HG03196 (cell line): ENCODE measurements around the gene UROD.
"Not testable (repeated sequence)": the region's sequence is repeated elsewhere in the genome, so short reads cannot be mapped to it uniquely, and the experiment has no call there.

ENCODE experiments used
- ATAC-seq: cut with Tn5 transposase; IDR thresholded peaks from one replicate; pipeline ENCODE4 v1.9.1; 2021; ENCODE audit not compliant: unreplicated experiment

UROD gene

DNA sequence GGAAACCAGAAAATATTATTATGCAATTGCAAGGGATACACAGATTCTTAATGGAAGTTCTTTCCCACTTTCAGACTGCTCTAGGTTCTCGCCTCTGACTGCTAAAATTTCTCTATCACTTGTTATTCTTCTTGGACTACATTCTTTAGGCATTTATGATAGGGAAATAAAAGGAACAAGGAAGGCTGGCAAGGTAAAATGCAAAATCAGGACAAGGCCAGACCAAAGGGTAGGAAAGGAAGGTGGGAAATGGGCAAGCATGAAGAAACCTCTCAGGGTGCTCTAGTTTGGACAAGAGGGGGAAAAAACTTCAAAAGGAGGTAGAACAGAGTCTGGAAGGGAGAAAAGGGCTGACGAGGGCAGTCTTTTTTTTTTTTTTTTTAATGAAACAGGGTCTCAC lies 26.2 kb downstream of the UROD start:
- no peak for ATAC-seq

DNA sequence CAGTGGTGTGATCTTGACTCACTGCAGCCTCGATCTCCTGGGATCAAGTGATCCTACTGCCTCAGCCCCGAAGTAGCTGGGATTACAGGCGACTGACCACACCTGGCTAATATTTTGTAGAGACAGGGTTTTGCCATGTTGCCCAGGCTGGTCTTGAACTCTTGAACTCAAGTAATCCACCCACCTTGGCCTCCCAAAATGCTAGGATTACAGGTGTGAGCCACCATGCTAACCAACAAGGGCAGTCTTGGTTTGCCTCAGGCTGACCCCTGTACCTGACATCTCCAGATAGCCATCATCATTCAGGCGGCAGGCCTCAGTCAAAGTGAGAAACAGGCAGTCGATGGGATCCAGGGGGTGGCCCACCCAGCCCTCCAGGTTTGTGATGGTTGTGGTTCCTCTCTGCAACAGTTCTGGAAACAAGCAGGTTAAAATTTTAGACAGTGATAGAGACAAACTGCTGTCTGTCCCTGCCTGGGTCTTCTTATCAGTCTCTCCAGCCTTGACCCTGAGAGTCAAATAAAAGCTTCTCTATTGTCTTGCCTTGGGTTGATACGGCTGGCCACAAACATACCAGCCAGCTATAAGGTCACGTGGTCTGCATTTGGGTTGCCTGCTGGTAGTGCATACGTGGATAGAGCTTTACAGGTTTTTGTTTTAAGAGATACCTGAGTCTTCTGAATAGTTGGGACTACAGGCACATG lies 26.8 kb downstream of the UROD start:
- ATAC-seq: no peak

DNA sequence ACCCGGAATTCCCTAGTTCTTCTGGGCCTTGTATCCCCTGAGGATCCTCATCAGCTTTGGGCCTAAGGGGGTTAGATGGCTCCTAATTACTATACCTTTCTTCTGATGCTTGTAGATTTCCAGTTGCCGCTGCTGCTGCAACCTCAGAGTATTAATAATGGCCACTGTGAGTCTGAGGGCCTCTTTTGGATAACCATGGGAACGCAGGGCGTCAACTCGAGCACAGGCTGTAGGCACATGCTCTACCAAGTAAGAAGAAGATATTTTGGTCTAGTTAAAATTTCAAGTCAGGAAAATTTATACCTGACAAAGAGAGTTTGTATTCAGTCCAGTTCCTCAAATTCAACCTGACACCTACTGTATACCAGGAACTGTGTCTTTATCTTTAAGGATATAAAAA lies 28.2 kb downstream of the UROD start:
- ATAC-seq: no peak

DNA sequence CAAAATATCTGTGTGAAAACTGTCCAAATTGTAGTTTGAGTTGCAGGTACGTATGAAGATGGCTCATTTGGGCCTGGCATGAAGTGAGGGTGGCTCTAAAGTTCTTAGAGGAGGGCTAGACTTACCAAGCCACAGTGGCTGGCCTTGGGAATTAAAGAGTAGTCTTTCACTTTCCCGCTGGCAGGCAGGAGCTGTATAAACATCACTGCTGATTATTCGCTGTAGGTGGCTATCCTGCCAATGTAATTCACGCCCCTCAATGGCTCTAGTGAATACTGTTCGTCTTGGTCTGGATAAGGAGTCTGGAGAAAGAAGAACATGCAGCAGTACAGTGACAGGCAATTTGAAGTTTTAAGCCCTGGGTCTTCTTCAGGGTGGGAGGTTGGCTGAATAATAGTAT lies 31.0 kb downstream of the UROD start:
- no peak for ATAC-seq

DNA sequence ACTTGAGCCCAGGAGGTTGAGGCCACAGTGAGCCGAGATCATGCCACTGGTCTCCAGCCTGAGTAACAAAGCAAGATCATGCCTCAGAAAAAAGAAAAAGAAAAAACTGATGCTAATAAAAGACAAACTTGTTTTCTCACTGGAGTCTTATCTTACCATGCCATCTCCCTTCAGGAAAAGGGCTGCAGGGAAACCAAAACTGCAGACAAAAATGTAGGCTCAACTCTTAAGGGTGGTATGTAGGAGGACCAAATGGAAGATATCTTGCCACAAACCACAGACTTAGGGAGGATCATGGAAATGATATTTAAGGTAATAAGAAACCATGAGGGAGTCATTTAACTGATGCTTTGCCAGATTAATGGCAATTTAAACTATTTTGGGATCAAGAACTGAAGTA lies 32.9 kb downstream of the UROD start:
- ATAC-seq: no peak

DNA sequence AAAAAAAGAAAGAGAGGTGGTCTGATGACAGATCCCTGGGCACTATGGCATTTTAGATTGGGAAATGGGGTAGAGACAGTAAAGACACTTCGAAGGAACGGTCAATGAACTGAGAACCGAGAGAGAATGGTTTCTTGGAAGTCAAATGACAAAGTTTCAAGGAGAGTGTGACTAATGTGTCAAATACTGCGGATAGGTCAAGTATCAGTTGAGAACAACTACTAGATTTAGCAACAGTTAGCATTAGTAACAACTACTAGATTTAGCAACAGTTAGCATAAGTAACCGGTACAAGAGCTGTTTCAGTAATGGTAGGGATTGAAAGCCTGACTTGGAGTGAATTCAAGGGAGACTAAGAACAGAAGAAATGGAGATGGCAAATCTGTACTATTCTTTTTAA lies 35.0 kb downstream of the UROD start:
- ATAC-seq: no peak

DNA sequence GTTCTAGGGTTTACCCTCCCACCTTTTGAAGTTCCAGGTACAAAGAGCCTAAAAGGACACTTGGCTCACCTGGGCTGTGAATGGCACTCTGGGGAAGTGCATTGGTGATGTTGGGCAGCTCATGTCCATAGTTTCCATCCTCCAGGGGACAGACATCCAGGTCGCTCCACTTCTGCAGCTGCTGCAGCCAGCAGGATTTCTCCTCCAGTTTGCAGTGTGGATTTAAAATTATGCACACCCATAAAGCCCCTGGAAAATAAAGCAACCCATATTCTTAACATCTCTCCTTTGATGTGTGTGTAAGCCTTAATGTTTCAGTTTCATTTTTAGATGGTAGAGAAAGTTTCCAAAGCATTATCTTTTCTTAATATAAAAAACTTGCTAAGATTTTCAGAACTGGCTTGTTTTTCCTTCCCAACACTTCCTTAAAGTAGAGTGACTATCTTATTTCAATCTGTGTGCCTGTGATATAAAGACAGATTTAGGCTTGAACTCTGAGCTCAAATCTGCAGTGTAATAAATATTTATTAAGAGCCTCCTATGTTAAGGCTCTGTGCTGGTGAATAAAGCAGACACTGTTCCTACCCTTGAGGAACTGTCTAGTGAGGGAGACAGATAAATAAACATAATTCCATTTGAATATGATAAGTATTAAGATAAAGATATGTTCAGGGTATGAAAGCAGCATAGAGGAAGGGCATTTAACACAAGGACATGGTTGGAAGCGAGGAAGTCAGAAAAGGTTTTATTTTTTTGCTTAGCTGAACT lies 39.1 kb downstream of the UROD start:
- no peak for ATAC-seq

DNA sequence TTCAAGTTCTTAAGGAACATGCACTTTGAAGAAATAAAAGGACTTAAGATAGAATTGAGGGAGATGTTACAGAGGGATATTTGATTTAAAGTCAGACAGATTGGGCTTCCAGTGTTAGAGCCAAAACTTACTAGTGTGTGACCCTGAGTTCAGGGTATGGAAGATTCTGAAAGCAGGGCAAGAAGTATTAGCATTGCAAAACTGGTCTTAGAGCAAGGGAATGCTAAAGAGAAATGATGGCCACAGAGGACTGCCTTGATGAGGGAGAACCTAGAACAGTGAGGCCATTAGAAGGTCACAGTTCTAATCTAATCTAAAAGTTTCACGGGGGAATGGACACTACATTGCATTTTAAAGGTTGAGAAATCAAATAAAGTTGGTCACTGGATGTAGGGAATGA lies 45.5 kb downstream of the UROD start:
- no peak for ATAC-seq

DNA sequence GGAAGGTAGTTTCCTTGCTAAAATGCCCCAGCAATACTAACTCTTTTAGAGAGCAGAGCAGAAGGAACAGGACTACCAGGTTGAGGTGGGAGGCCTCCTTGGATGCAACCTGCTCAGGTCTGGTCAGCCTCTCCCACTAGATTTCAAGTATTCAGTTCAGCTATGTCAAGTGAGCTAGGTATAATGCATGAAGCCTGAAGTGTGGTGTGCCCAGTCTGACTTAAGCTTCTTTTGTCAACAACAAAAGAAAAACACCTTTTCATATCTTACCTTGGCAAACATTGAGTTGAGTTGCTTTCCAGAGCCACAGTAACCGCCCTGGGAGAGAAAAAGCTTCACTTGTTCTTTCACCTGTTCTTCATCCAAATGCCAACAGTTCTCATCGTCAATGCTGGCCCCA lies 47.8 kb downstream of the UROD start:
- no peak for ATAC-seq

DNA sequence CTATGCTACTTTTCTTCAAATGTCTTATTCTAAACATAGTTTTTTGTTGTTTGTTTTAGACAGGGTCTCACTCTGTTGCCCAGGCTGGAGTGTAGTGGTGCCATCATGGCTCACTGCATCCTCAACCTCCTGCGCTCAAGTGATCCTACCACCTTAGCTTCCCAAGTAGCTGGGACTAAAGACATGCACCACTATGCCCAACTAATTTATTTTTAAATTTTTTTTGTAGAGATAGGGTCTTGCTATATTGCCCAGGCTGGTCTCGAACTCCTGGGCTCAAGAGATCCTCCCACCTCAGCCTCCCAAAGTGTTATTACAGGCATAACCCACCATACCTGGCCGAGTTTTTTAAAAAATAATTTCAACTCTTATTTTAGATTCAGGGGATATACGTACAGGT lies 50.4 kb downstream of the UROD start:
- not testable (repeated sequence) for ATAC-seq

DNA sequence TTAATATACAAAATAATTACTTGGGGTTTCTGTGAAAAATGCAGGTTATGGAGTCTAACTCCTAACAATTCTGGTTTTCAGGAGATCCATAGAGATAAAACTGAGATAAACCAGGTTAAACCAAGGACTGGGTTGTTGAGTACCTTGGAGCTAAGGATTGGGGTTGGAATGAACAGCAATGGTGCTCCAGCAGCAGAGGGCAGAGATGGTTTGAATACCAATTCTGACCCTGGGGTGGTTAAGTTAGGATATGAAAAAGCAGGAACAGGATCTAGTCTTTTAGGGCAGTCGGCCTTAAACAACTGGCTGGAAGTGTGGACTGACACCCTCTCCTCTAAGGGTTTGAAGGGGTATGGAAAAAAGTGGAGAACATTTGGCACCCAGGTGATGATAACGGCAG lies 53.0 kb downstream of the UROD start:
- ATAC-seq: no peak
